Breast epithelium (tissue), 4 donors: ENCODE results near the gene RPS29. TPM values are rescaled to one million over a fixed set of nuclear protein-coding genes. Genes with fewer than 3 reads are reported as not detected.
A peak's percentile ranks its signal among the peaks of the same experiment; 100 is the strongest.

Source experiments
- DNase-seq, 2 donors: peaks; one replicate each; pipeline ENCODE4 v3.0.0-alpha.2; 2019; ENCODE audit warnings: low spot score in 2 of 2
- H3K27ac ChIP-seq, 2 donors: fragments of 200-600 bp; sonication (generic) in 1 of 2; one replicate each; pipeline ENCODE4 v1.5.1; 2016 to 2019; ENCODE audit warnings: mild to moderate bottlenecking in 1 of 2
- H3K27me3 ChIP-seq, 2 donors: fragments of 200-600 bp; sonication (generic) in 1 of 2; one replicate each; pipeline versions ENCODE4 v1.5.1 to v1.6.0; 2017 to 2019; ENCODE audit warnings: control low read depth in 1 of 2, mild to moderate bottlenecking in 1 of 2
- H3K36me3 ChIP-seq: fragments of 200-600 bp; one replicate; pipeline ENCODE4 v1.5.1; 2019
- H3K4me1 ChIP-seq, 2 donors: fragments of 200-600 bp; sonication (generic); one replicate each; pipeline ENCODE4 v1.5.1; 2016 to 2019; ENCODE audit warnings: control low read depth in 1 of 2
- H3K4me3 ChIP-seq, 3 donors: fragments of 200-600 bp; sonication (generic); 1 replicate in 2 of 3; 2 replicates in 1 of 3; pipeline ENCODE4 v1.5.1; 2016 to 2019; ENCODE audit warnings: mild to moderate bottlenecking in 3 of 3, moderate library complexity in 2 of 3
- H3K9me3 ChIP-seq, 2 donors: fragments of 200-600 bp; sonication (generic) in 1 of 2; one replicate each; pipeline ENCODE4 v1.5.1; 2016 to 2019; ENCODE audit warnings: control low read depth in 1 of 2
- POLR2A ChIP-seq: fragments of 450-650 bp; IDR thresholded peaks from one replicate; pipeline ENCODE4 v1.6.1; 2016; ENCODE audit warnings: antibody characterized with exemption, mild to moderate bottlenecking, moderate library complexity
- POLR2AphosphoS5 ChIP-seq, 3 donors: sonication (generic); formaldehyde crosslinking; IDR thresholded peaks; one replicate each; pipeline ENCODE4 v1.6.1; 2017; ENCODE audit warnings: antibody characterized with exemption in 3 of 3
- intact Hi-C: fragments of 100-400 bp; cut with DNase I; formaldehyde crosslinking; loops from one replicate; pipeline ENCODE4 v1.15.1; 2023; ENCODE audit warnings: low total_unique reads
- total RNA-seq, 3 donors: library from RNA; depleted of rRNA; stranded (reverse); fragments of >200 nt; gene quantifications; one replicate each; pipeline ENCODE4 v1.1.0, GENCODE V29; 2016
- TF ChIP-seq, protein P1 (sequence below), 3 donors: fragments of 450-650 bp; IDR thresholded peaks; one replicate each; pipeline ENCODE4 v1.5.1; 2016 to 2017; ENCODE audit warnings: antibody characterized with exemption in 3 of 3, mild to moderate bottlenecking in 3 of 3, moderate library complexity in 3 of 3

RPS29 gene
- total RNA-seq, 3 donors from 2014 or later, result 6,323 to 14,663 (median 13,626) TPM

DNA sequence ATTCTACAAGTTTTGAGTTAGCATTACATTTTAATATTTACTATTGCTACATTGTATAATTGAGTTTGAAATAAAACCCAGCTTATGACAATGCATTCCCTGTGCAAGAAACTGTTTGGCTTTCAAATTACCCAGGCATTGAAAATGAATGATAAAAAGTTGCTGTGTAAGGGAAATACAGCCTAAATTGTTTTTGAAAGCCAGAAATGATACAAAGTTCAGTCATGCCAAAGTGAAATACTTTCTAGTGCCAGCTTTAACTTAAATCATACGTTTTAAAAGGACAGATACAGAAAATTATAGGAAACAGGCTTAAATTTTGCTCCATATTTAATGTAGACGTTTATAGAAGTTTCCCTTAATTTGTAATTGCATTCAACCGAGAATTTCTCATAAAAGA, 37.2 kb upstream of the RPS29 start:
- intact Hi-C loops, result loop anchor here (5.0 to 10.0 kb wide), 2 partner anchors 144 to 211 kb away; partner anchors contain the start of gene KLHDC2
- no peak overlapping the region for H3K27ac ChIP-seq
- H3K4me1 ChIP-seq, result peaks cover 4 to 6% of the 10 kb centered on the region in 2 donors
- H3K9me3 ChIP-seq, result no peaks in the 10 kb centered on the region
- TF ChIP-seq POLR2A (no peak), POLR2AphosphoS5 (IDR thresholded peaks at IDR 0.05) (no peak)
- TF ChIP-seq, protein P1, sequence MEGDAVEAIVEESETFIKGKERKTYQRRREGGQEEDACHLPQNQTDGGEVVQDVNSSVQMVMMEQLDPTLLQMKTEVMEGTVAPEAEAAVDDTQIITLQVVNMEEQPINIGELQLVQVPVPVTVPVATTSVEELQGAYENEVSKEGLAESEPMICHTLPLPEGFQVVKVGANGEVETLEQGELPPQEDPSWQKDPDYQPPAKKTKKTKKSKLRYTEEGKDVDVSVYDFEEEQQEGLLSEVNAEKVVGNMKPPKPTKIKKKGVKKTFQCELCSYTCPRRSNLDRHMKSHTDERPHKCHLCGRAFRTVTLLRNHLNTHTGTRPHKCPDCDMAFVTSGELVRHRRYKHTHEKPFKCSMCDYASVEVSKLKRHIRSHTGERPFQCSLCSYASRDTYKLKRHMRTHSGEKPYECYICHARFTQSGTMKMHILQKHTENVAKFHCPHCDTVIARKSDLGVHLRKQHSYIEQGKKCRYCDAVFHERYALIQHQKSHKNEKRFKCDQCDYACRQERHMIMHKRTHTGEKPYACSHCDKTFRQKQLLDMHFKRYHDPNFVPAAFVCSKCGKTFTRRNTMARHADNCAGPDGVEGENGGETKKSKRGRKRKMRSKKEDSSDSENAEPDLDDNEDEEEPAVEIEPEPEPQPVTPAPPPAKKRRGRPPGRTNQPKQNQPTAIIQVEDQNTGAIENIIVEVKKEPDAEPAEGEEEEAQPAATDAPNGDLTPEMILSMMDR (IDR thresholded peaks at IDR 0.05), result no peak
- H3K4me3 ChIP-seq, result peak overlapping the region in 1 of 3 donors; percentile 4
- no peaks in the 10 kb centered on the region for H3K36me3 ChIP-seq
- no peaks in the 10 kb centered on the region for H3K27me3 ChIP-seq
- DNase-seq, result no peak

GRCh38 chr14:49622022-49622607, 35.9 kb upstream of the RPS29 start:
- no peaks in the 10 kb centered on the region for H3K9me3 ChIP-seq
- no peaks in the 10 kb centered on the region for H3K27me3 ChIP-seq
- DNase-seq, result no peak
- H3K4me1 ChIP-seq, result peaks cover 4 to 6% of the 10 kb centered on the region in 2 donors
- intact Hi-C loops, result loop anchor here (5.0 to 10.0 kb wide), 2 partner anchors 145 to 213 kb away; partner anchors contain the start of gene KLHDC2
- no peaks in the 10 kb centered on the region for H3K36me3 ChIP-seq
- H3K4me3 ChIP-seq, result peak overlapping the region; percentile 80 to 89 (median 80)
- TF ChIP-seq, protein P1 (IDR thresholded peaks at IDR 0.05), result no peak
- TF ChIP-seq POLR2AphosphoS5 (IDR thresholded peaks at IDR 0.05) (no peak), POLR2A (no peak)
- H3K27ac ChIP-seq, result no peak overlapping the region

GRCh38 chr14:49621114-49621881, 35.1 kb upstream of the RPS29 start:
- peak overlapping the region; percentile 80 to 89 (median 80) for H3K4me3 ChIP-seq
- H3K36me3 ChIP-seq, result no peaks in the 10 kb centered on the region
- H3K9me3 ChIP-seq, result no peaks in the 10 kb centered on the region
- no peaks in the 10 kb centered on the region for H3K27me3 ChIP-seq
- H3K27ac ChIP-seq, result peak overlapping the region; percentile 91 to 92
- H3K4me1 ChIP-seq, result peaks cover 4 to 6% of the 10 kb centered on the region in 2 donors
- TF ChIP-seq, protein P1 (IDR thresholded peaks at IDR 0.05), result no peak
- TF ChIP-seq POLR2A, result no peak
- TF ChIP-seq POLR2AphosphoS5 (IDR thresholded peaks at IDR 0.05), result no peak
- DNase-seq, result peak; percentile 37 to 73
- intact Hi-C loops, result loop anchor here (5.0 to 10.0 kb wide), 2 partner anchors 146 to 214 kb away; partner anchors contain the start of gene KLHDC2

DNA sequence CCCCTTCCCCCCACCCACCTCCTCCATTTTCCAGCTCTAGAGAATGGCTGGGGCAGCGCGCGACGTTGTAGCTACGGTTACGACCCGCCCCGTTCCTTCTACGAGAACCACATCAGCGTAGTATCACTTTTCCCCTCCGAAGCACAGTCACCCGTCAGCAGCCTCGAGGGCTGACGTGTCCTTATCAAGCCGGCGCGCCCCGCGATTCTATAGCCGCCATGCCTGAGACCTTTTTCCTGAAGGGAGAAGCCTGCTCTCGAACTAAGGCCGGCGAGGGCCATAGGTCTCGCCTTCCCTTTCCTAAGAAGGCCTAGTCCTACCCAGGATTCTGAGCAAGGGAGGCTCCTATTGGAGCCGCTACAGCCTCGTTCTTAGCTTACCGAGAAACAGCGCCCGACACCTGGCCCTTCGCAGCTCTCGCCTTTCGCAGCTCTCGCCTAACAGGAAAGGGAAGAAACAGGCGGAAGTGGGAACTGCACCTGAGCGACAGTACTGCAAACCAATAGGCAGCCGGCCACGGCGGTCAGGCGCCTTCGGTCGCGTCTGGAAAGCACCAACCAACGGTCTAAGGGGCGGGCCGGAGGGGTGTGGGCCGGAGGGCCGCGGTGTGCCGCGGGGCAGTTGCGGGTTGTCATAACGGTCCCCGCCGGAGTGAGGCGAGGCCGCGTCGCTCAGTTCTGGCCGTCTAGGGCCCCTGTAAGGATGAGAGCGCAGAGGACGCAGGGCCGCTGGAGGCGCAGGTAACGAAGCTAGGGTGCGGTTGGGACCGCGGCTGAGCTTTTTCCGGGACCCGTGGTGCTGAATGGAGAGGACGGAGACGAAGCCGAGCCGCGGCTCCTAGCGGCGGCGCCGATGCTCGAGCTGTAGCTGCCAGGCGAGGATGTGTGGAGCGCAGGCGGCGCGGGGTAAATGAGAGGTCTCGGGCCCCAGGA, 34.3 kb upstream of the RPS29 start, which contains the start of the genes MGAT2 and RPL36AL:
Gene MGAT2 (plus strand): TSS at position 618 of the 932 bp plus-strand sequence. CDS start 470 bp downstream, outside the sequence.
Gene RPL36AL (minus strand): TSS at position 445 of the 932 bp plus-strand sequence. CDS start 1,522 bp downstream, outside the sequence.
- peak within 1 kb of the TSS; percentile 91 to 92 for H3K27ac ChIP-seq
- intact Hi-C loops, result loop anchor here (5.0 to 10.0 kb wide), 2 partner anchors 147 to 214 kb away; partner anchors contain the start of gene KLHDC2
- H3K36me3 ChIP-seq, result no peaks in the 10 kb centered on the region
- peak within 1 kb of the TSS; percentile 80 to 89 (median 80) for H3K4me3 ChIP-seq
- no peaks in the 10 kb centered on the region for H3K27me3 ChIP-seq
- H3K4me1 ChIP-seq, result peaks cover 4 to 6% of the 10 kb centered on the region in 2 donors
- TF ChIP-seq POLR2AphosphoS5 (IDR thresholded peaks at IDR 0.05), result peak; percentile 93 to 99 (median 95)
- TF ChIP-seq POLR2A, result peak; percentile 92
- TF ChIP-seq, protein P1 (IDR thresholded peaks at IDR 0.05), result peak; percentile 47 to 83 (median 74)
- H3K9me3 ChIP-seq, result no peaks in the 10 kb centered on the region
- DNase-seq, result peak; percentile 96 to 97
